ENCODE measurements around the gene CRHR2. TPM values are rescaled to one million over a fixed set of nuclear protein-coding genes. Genes with fewer than 3 reads are reported as not detected.

The CRHR2 gene
- total RNA-seq, 2 experiments from 2014 or later: not detected

DNA sequence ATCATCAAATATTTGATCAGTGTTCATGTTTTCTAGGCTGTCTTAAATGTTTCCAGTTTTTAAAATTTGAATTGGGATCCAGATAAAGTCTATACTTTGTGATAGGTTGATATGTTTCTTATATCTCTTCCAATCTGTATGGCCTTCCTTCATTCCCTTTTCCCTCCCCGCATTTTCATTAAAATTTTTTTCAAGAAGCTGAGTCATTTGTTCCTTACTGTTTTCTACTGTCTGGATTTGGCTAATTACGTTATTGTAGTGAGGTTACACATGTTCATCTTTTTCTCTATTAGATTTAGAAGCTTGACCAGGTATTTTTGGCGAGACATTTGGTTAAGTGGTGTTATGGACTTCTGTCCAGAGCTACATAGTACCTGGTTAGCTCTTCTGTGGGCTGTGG, 76.4 kb downstream of the CRHR2 start:
- CTCF ChIA-PET: interaction anchor here (1.7 kb wide), 1 partner anchor 134 kb away, joined by 7 read pairs; no protein-coding TSS in a partner anchor

GRCh38 chr7:30604901-30605300, 77.4 kb downstream of the CRHR2 start:
- DNase-seq (no peak), ATAC-seq (no peak)
- Mint-ChIP-seq H3K4me1 (peaks cover 52% of the 10 kb centered on the region), H3K9me3 (ENCODE audit: low read depth) (no peaks in the 10 kb centered on the region), H3K27me3 (no peaks in the 10 kb centered on the region), H3K27ac (no peak overlapping the region), H3K36me3 (peaks cover 81% of the 10 kb centered on the region), H3K4me3 (no peak overlapping the region)
- CTCF ChIA-PET: interaction anchor here (0.7 to 1.7 kb wide), 2 partner anchors 19 to 135 kb away, joined by 3 to 7 read pairs; no protein-coding TSS in a partner anchor

More for the DNA sequence above, 76.4 kb downstream of the CRHR2 start:
- Mint-ChIP-seq H3K4me3 (no peak overlapping the region), H3K27ac (no peak overlapping the region), H3K27me3 (no peaks in the 10 kb centered on the region), H3K9me3 (ENCODE audit: low read depth) (no peaks in the 10 kb centered on the region), H3K36me3 (peaks cover 79% of the 10 kb centered on the region), H3K4me1 (peaks cover 48% of the 10 kb centered on the region)
- DNase-seq: no peak
- ATAC-seq: no peak

Other genes with a start within 250 kb of the CRHR2 start
- 10 to 100 TPM; 20.8 to 36.9 TPM for gene NOD1, start 203.7 kb downstream of the CRHR2 start, total RNA-seq
- 10 to 100 TPM; 46.1 to 58.8 TPM for gene GGCT, start 177.6 kb downstream of the CRHR2 start, total RNA-seq
- gene GARS1, start 87.6 kb downstream of the CRHR2 start, total RNA-seq: 100 to 1,000 TPM; 203 to 260 TPM
- gene INMT, start 69.7 kb upstream of the CRHR2 start, total RNA-seq: under 1 TPM in 1 of 2 experiments, not detected in 1; 0.12 TPM
- gene MINDY4, start 89.0 kb upstream of the CRHR2 start, total RNA-seq: 1 to 10 TPM; 1.1 to 1.3 TPM
- gene AQP1, start 229.4 kb upstream of the CRHR2 start, total RNA-seq: under 1 TPM in 1 of 2 experiments, not detected in 1; 0.15 TPM

Measured in activated CD8-positive, alpha-beta memory T cell treated with anti-CD3 and anti-CD28 coated beads, Interleukin-2, amount 10 ng/mL, durations not matched to agents 7 days and 5 days (primary cell).